Stimulated activated CD8-positive, alpha-beta memory T cell treated with anti-CD3 and anti-CD28 coated beads, Interleukin-2, amount 100 ng/mL, for 48 hours (primary cell): ENCODE results near the gene ECHS1.
"Not testable (repeated sequence)": the region's sequence is repeated elsewhere in the genome, so short reads cannot be mapped to it uniquely, and the experiment has no call there.

ENCODE experiments used
- DNase-seq, 2 donors: peaks; one replicate each; pipeline ENCODE4 v3.0.0-alpha.2; 2020; ENCODE audit warnings: low read depth in 2 of 2

ECHS1 gene

GRCh38 chr10:133324857-133325260 is 48.3 kb downstream of the ECHS1 start:
- no peak for DNase-seq

DNA sequence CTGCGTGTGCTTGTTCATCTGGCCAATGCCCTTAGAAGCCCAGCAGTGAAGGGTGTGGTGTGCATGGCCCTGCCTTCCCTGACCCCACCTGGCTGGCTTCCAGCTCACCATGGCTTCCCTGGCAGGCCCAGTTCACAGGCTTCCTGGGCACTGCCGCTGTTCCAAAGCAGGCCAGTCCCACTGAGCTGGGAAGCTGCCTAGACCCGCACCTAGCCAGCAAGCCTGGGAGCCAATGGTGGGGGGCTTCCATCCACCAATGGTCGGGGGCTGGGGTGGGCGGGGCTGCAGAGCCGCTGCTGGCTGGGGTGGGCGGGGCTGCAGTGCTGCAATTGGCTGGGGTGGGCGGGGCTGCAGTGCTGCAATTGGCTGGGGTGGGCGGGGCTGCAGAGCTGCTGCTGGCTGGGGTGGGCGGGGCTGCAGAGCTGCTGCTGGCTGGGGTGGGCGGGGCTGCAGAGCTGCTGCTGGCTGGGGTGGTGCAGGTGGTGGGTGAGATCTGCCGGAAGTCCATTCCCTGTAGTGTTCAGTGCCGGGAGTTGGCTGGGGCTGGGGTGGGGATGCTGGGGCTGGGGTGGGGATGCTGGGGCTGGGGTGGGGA is 48.9 kb downstream of the ECHS1 start:
- DNase-seq: peak; percentile 30 to 62

DNA sequence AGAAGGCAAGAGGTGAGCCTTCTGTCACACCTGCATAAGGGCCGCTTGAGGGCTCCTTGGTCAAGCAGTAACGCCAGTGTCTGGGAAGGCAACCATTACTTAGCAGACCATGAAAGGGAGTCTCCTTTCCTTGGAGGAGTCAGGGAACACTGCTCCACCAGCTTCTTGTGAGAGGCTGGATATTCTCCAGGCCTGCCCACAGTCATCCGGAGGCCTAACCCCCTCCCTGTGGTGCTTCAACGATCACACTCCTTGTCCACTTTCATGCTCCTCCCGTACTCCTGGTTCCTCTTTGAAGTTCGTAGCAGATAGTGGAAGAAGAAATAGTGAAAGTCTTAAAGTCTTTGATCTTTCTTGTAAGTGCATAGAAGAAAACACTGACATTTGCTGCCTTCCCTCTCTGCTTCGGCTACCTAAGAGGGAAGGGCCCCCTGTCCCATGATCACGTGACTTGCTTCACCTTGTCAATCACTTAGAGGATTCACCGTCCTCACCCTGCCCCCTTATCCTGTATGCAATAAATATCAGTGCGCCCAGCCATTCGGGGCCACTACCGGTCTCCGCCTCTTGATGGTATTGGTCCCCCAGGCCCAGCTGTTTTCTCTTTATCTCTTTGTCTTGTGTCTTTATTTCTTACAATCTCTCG is 51.0 kb downstream of the ECHS1 start:
- not testable (repeated sequence) for DNase-seq

- DNase-seq: not testable (repeated sequence)
Measured at GRCh38 chr10:133320852-133321422, 52.2 kb downstream of the ECHS1 start.

- DNase-seq: peak; percentile 58 to 61
Measured at GRCh38 chr10:133318494-133319127, 54.5 kb downstream of the ECHS1 start.

- DNase-seq: no peak
Measured at GRCh38 chr10:133316732-133317131, 56.4 kb downstream of the ECHS1 start.

- no peak for DNase-seq
Measured at GRCh38 chr10:133316266-133316665, 56.9 kb downstream of the ECHS1 start.

GRCh38 chr10:133315847-133316246 is 57.3 kb downstream of the ECHS1 start:
- DNase-seq: no peak

- no peak for DNase-seq
Measured at GRCh38 chr10:133314911-133315310, 58.2 kb downstream of the ECHS1 start.

DNA sequence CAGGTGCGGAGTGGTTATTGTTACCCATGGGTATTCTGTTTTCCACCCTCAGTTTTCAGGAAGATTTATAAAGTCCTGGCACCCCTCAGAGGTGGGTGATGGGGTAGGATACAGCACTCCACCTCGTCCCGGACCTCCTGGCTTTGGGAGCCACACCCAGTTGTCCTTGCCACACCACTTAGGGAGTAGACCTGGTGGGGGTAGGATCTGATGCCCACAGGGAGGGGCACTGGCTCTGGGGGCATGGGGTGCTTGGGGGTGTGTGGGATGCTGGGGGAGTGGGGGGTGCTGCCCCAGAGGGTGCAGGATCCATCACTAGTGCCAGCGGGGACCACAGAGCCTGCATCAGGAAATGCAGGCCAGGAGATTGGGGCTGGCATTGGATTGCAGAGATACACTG is 60.0 kb downstream of the ECHS1 start:
- DNase-seq: no peak

DNA sequence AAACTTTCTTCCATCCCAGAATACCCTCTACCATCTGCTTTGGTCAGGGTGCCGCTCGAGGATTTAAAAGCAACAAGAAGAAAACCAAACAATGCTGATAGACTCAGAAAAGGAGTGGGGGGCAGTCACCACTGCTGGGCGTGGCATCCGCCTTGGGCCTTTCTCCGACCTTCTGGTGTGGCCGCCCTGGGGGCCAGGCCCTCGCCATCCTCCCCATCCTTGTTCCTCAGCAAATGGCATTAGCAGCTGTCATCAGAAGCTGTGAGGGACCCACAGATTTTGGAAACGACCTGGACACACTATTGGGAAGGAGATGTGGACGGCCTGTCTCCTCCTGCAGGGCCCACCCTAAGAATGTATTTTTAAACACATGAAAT is 60.4 kb downstream of the ECHS1 start:
- DNase-seq: no peak
